ENCODE results near the gene RAB44. TPM values are rescaled to one million over a fixed set of nuclear protein-coding genes. Genes with fewer than 3 reads are reported as not detected.

RAB44 gene
- polyA plus RNA-seq, 1 of the 3 experiments (the other 2 are of a cell fraction) = 0.12 TPM

DNA sequence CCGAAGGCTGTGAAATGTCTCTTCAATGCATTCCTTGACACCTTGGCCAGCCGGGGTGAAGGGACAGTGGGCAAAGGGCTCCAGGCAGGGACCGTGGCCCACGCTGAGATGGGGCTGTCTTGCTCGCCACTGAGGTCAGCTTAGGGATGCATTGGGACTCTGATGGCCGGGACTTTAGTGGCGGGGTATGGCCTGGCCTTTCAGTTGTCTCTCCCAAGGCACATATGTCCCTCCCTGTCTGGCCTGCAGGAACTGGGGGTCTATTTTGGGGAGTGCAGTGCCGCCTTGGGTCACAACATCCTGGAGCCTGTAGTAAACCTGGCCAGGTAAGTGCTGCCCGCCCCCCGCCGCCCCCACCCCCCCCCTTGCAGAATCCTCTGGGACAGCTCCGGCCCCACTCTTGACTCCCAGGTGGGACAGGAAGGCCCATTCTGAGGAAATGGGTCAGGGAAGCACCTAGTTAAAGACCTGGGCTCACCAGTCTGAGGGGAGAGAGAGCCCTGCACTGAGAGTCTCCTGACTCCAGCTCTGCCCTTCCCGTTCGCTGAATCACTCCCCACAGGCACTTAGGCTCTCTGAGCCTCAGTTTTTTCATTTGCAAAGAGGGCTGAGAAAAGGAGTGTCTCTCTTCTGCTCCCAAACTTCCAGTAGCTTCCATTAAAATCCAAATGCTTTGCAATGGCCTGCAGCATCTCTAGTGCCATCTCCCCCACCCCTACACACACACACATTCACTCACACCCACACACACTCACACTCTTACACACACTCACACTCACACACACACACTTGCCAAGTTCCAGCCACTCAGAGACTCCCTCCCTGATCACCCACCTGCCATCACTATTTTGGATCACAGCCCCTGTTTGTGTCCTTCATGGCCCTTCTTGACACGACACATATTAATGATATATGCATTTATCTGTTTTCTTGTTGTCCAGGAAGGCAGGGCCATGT lies 33.1 kb downstream of the RAB44 start:
- no peak overlapping the region for H3K27ac ChIP-seq (ENCODE audit: low read depth in 2 of 2, low read length in 1 of 2)
- TF ChIP-seq ZBTB33 (IDR thresholded peaks at IDR 0.05; ENCODE audit: borderline replicate concordance, low read depth) (no peak), JUND (IDR thresholded peaks at IDR 0.05) (no peak), SMC3 (IDR thresholded peaks at IDR 0.05; ENCODE audit: low read depth, low read length) (no peak), GATA2 (CRISPR knock-in tag; IDR thresholded peaks at IDR 0.05) (no peak), USF2 (IDR thresholded peaks at IDR 0.05; ENCODE audit: borderline replicate concordance, low read depth, low read length) (no peak), MEF2A (IDR thresholded peaks at IDR 0.05; ENCODE audit: borderline replicate concordance, low read depth) (no peak), CTCF (IDR thresholded peaks at IDR 0.05) (no peak), YY1 (IDR thresholded peaks at IDR 0.05; ENCODE audit: low read depth) (no peak), RFX5 (IDR thresholded peaks at IDR 0.05; ENCODE audit: low read length) (no peak), RXRA (IDR thresholded peaks at IDR 0.05; ENCODE audit: borderline replicate concordance, low read depth) (no peak), POLR2AphosphoS5 (IDR thresholded peaks at IDR 0.05; ENCODE audit: low read depth, low read length) (no peak), EP300 (IDR thresholded peaks at IDR 0.05; ENCODE audit: borderline replicate concordance in 1 of 2, low read depth in 1 of 2, low read length in 1 of 2) (no peak), MXI1 (IDR thresholded peaks at IDR 0.05; ENCODE audit: low read depth, low read length) (no peak), PBX3 (IDR thresholded peaks at IDR 0.05) (no peak), GABPA (IDR thresholded peaks at IDR 0.05; ENCODE audit: low read depth) (no peak), FOXM1 (IDR thresholded peaks at IDR 0.05; ENCODE audit: low read depth) (no peak)
- TF ChIP-seq, protein P1, sequence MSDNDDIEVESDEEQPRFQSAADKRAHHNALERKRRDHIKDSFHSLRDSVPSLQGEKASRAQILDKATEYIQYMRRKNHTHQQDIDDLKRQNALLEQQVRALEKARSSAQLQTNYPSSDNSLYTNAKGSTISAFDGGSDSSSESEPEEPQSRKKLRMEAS (IDR thresholded peaks at IDR 0.05; ENCODE audit: low read depth) = no peak
- TF ChIP-seq, protein P2, sequence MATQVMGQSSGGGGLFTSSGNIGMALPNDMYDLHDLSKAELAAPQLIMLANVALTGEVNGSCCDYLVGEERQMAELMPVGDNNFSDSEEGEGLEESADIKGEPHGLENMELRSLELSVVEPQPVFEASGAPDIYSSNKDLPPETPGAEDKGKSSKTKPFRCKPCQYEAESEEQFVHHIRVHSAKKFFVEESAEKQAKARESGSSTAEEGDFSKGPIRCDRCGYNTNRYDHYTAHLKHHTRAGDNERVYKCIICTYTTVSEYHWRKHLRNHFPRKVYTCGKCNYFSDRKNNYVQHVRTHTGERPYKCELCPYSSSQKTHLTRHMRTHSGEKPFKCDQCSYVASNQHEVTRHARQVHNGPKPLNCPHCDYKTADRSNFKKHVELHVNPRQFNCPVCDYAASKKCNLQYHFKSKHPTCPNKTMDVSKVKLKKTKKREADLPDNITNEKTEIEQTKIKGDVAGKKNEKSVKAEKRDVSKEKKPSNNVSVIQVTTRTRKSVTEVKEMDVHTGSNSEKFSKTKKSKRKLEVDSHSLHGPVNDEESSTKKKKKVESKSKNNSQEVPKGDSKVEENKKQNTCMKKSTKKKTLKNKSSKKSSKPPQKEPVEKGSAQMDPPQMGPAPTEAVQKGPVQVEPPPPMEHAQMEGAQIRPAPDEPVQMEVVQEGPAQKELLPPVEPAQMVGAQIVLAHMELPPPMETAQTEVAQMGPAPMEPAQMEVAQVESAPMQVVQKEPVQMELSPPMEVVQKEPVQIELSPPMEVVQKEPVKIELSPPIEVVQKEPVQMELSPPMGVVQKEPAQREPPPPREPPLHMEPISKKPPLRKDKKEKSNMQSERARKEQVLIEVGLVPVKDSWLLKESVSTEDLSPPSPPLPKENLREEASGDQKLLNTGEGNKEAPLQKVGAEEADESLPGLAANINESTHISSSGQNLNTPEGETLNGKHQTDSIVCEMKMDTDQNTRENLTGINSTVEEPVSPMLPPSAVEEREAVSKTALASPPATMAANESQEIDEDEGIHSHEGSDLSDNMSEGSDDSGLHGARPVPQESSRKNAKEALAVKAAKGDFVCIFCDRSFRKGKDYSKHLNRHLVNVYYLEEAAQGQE (IDR thresholded peaks at IDR 0.05; ENCODE audit: low read depth, low read length) = no peak
- no peak overlapping the region for H3K4me3 ChIP-seq (ENCODE audit: low read depth in 2 of 2, low read length in 1 of 2)
- POLR2A ChIA-PET = no interaction called here
- no peaks in the 10 kb centered on the region for H3K27me3 ChIP-seq (ENCODE audit: insufficient read depth)
- H3K9ac ChIP-seq = no peak overlapping the region
- H3K36me3 ChIP-seq (replicated peaks in 1 of 2; ENCODE audit: control insufficient read depth in 1 of 2, insufficient read depth in 2 of 2, low read length in 1 of 2) = no peaks in the 10 kb centered on the region
- H3K79me2 ChIP-seq (ENCODE audit: insufficient read depth) = no peaks in the 10 kb centered on the region
- H3F3A ChIP-seq (replicated peaks; ENCODE audit: insufficient read depth) = no peaks in the 10 kb centered on the region
- peaks cover 0 to 7% of the 10 kb centered on the region in 2 experiments; a peak in 1 of 4 replicates for H3K4me1 ChIP-seq (ENCODE audit: control insufficient read depth in 1 of 2, insufficient read depth in 2 of 2, low read depth in 1 of 2, low read length in 1 of 2)
- no peak overlapping the region for H3K4me2 ChIP-seq
- DNase-seq = no peak
- H2AFZ ChIP-seq (ENCODE audit: low read depth) = no peak overlapping the region
- 83% methylated on average over 12 of the region's 15 CpGs for WGBS (ENCODE audit: low lambda C conversion rate)
- no peaks in the 10 kb centered on the region for H4K20me1 ChIP-seq (ENCODE audit: insufficient read depth)
- no peaks in the 10 kb centered on the region for H3K9me3 ChIP-seq
- no peaks in the 10 kb centered on the region for H3K9me2 ChIP-seq
- CTCF ChIA-PET = interaction anchor here (0.8 to 2.5 kb wide), 7 partner anchors 14 to 429 kb away, joined by 3 to 12 read pairs (median 3); no protein-coding TSS in a partner anchor

Measured in SK-N-SH (cell line).